ENCODE results near the gene DCLK2. TPM values are rescaled to one million over a fixed set of nuclear protein-coding genes. Genes with fewer than 3 reads are reported as not detected.

The DCLK2 gene
- total RNA-seq, 1 donor from 2014 or later: 30.1 TPM

GRCh38 chr4:150280975-150281374, 202.7 kb downstream of the DCLK2 start:
- Mint-ChIP-seq H3K4me1 (peaks cover 30% of the 10 kb centered on the region), H3K36me3 (ENCODE audit: low read depth) (peaks cover 27% of the 10 kb centered on the region), H3K27me3 (ENCODE audit: low read depth) (no peaks in the 10 kb centered on the region), H3K4me3 (no peak overlapping the region), H3K9me3 (peaks cover 3% of the 10 kb centered on the region), H3K27ac (ENCODE audit: unreplicated experiment) (peak overlapping the region; percentile 79)
- TF ChIP-seq, protein P1, sequence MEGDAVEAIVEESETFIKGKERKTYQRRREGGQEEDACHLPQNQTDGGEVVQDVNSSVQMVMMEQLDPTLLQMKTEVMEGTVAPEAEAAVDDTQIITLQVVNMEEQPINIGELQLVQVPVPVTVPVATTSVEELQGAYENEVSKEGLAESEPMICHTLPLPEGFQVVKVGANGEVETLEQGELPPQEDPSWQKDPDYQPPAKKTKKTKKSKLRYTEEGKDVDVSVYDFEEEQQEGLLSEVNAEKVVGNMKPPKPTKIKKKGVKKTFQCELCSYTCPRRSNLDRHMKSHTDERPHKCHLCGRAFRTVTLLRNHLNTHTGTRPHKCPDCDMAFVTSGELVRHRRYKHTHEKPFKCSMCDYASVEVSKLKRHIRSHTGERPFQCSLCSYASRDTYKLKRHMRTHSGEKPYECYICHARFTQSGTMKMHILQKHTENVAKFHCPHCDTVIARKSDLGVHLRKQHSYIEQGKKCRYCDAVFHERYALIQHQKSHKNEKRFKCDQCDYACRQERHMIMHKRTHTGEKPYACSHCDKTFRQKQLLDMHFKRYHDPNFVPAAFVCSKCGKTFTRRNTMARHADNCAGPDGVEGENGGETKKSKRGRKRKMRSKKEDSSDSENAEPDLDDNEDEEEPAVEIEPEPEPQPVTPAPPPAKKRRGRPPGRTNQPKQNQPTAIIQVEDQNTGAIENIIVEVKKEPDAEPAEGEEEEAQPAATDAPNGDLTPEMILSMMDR (conservative IDR thresholded peaks at IDR 0.05): no peak
- no peak for DNase-seq (ENCODE audit: low read depth, low spot score)

- no peak for DNase-seq (ENCODE audit: low read depth, low spot score)
- TF ChIP-seq, protein P1 (conservative IDR thresholded peaks at IDR 0.05): no peak
- Mint-ChIP-seq H3K4me1 (peaks cover 35% of the 10 kb centered on the region), H3K27me3 (ENCODE audit: low read depth) (no peaks in the 10 kb centered on the region), H3K36me3 (ENCODE audit: low read depth) (peaks cover 14% of the 10 kb centered on the region), H3K4me3 (no peak overlapping the region), H3K27ac (ENCODE audit: unreplicated experiment) (no peak overlapping the region), H3K9me3 (peaks cover 2% of the 10 kb centered on the region)
These were observed 205.4 kb downstream of the DCLK2 start for GRCh38 chr4:150283689-150284088.

GRCh38 chr4:150286656-150287055, 208.4 kb downstream of the DCLK2 start:
- H3K9me3 Mint-ChIP-seq: peaks cover 2% of the 10 kb centered on the region
- peaks cover 9% of the 10 kb centered on the region for H3K36me3 Mint-ChIP-seq (ENCODE audit: low read depth)
- DNase-seq (ENCODE audit: low read depth, low spot score): no peak
- no peaks in the 10 kb centered on the region for H3K27me3 Mint-ChIP-seq (ENCODE audit: low read depth)
- H3K4me3 Mint-ChIP-seq: no peak overlapping the region
- TF ChIP-seq, protein P1 (conservative IDR thresholded peaks at IDR 0.05): no peak
- no peak overlapping the region for H3K27ac Mint-ChIP-seq (ENCODE audit: unreplicated experiment)
- peaks cover 37% of the 10 kb centered on the region for H3K4me1 Mint-ChIP-seq

GRCh38 chr4:150289198-150289597, 211.0 kb downstream of the DCLK2 start:
- H3K27me3 Mint-ChIP-seq (ENCODE audit: low read depth): no peaks in the 10 kb centered on the region
- peaks cover 25% of the 10 kb centered on the region for H3K4me1 Mint-ChIP-seq
- peaks cover 7% of the 10 kb centered on the region for H3K36me3 Mint-ChIP-seq (ENCODE audit: low read depth)
- no peak overlapping the region for H3K4me3 Mint-ChIP-seq
- H3K9me3 Mint-ChIP-seq: peaks cover 2% of the 10 kb centered on the region
- TF ChIP-seq, protein P1 (conservative IDR thresholded peaks at IDR 0.05): no peak
- no peak overlapping the region for H3K27ac Mint-ChIP-seq (ENCODE audit: unreplicated experiment)
- DNase-seq (ENCODE audit: low read depth, low spot score): no peak

GRCh38 chr4:150289881-150290280, 211.6 kb downstream of the DCLK2 start:
- Mint-ChIP-seq H3K27ac (ENCODE audit: unreplicated experiment) (no peak overlapping the region), H3K4me1 (peaks cover 25% of the 10 kb centered on the region), H3K36me3 (ENCODE audit: low read depth) (peaks cover 7% of the 10 kb centered on the region), H3K4me3 (no peak overlapping the region), H3K9me3 (peaks cover 2% of the 10 kb centered on the region), H3K27me3 (ENCODE audit: low read depth) (no peaks in the 10 kb centered on the region)
- no peak for DNase-seq (ENCODE audit: low read depth, low spot score)
- TF ChIP-seq, protein P1 (conservative IDR thresholded peaks at IDR 0.05): no peak
